Hepatocyte (in vitro differentiated cells): Measurements from ENCODE around the gene MAP3K3. TPM values are rescaled to one million over a fixed set of nuclear protein-coding genes. Genes with fewer than 3 reads are reported as not detected.

ENCODE experiments used
- DNase-seq: peaks from one replicate; pipeline ENCODE4 v3.0.0-alpha.2; 2016; ENCODE audit warnings: low spot score
- H2AFZ ChIP-seq: fragments of 200-600 bp; sonication (generic); 2 replicates; pipeline ENCODE4 v1.6.0; 2016; ENCODE audit warnings: antibody characterized with exemption, mild to moderate bottlenecking
- H3K27ac ChIP-seq: fragments of 200-600 bp; sonication (generic); 2 replicates; pipeline ENCODE4 v1.5.1; 2016; ENCODE audit warnings: mild to moderate bottlenecking
- H3K27me3 ChIP-seq: fragments of 200-600 bp; sonication (generic); 2 replicates; pipeline ENCODE4 v1.6.1; 2016
- H3K36me3 ChIP-seq: fragments of 200-600 bp; sonication (generic); replicated peaks from 2 replicates; pipeline ENCODE4 v1.5.1; 2016; ENCODE audit warnings: low read depth; ENCODE audit not compliant: insufficient read depth
- H3K4me1 ChIP-seq: fragments of 200-600 bp; sonication (generic); 2 replicates; pipeline ENCODE4 v1.5.1; 2016; ENCODE audit warnings: mild to moderate bottlenecking, moderate library complexity; ENCODE audit not compliant: insufficient read depth
- H3K4me2 ChIP-seq: fragments of 200-600 bp; sonication (generic); 2 replicates; pipeline ENCODE4 v1.6.0; 2016
- H3K4me3 ChIP-seq: fragments of 200-600 bp; sonication (generic); 2 replicates; pipeline ENCODE4 v1.5.1; 2016; ENCODE audit warnings: mild to moderate bottlenecking
- H3K79me2 ChIP-seq: fragments of 200-600 bp; sonication (generic); 2 replicates; pipeline ENCODE4 v1.6.0; 2017; ENCODE audit warnings: mild to moderate bottlenecking
- H3K9me2 ChIP-seq: fragments of 200-600 bp; sonication (generic); replicated peaks from 2 replicates; pipeline ENCODE4 v1.6.0; 2017; ENCODE audit warnings: mild to moderate bottlenecking; ENCODE audit not compliant: insufficient read depth
- H3K9me3 ChIP-seq: fragments of 200-600 bp; sonication (generic); 2 replicates; pipeline ENCODE4 v1.5.1; 2016; ENCODE audit warnings: low read depth, mild to moderate bottlenecking
- H4K20me1 ChIP-seq: fragments of 200-600 bp; sonication (generic); 2 replicates; pipeline ENCODE4 v1.6.0; 2016; ENCODE audit warnings: mild to moderate bottlenecking; ENCODE audit not compliant: insufficient read depth, poor library complexity, severe bottlenecking
- EZH2 ChIP-seq: fragments of 200-600 bp; sonication (generic); IDR thresholded peaks from 2 replicates; pipeline ENCODE4 v1.6.1; 2016; ENCODE audit warnings: antibody characterized with exemption, mild to moderate bottlenecking, borderline replicate concordance
- EZH2phosphoT487 ChIP-seq: fragments of 200-600 bp; sonication (generic); IDR thresholded peaks from one replicate; pipeline ENCODE4 v1.6.1; 2018; ENCODE audit warnings: antibody characterized with exemption, mild to moderate bottlenecking, low read depth, moderate library complexity; ENCODE audit not compliant: unreplicated experiment, severe bottlenecking
- WGBS: methylation state at CpG from one replicate; pipeline ENCODE4 v1.1.6; 2016; ENCODE audit warnings: low lambda C conversion rate; ENCODE audit errors: missing lambda C conversion rate; 5-methylcytosine and 5-hydroxymethylcytosine counted together
- polyA plus RNA-seq: library from polyadenylated mRNA; unstranded; fragments of >200 nt; fragmentation: Nextera tagmentation; extraction: Ambion mirVana; gene quantifications from 2 replicates; pipeline ENCODE4 v1.2.1, GENCODE V29; 2016
- total RNA-seq: library from RNA; depleted of rRNA; stranded (reverse); fragments of >200 nt; gene quantifications from 2 replicates; pipeline ENCODE4 v1.2.3, GENCODE V29; 2014
- TF ChIP-seq, protein P1 (sequence below): fragments of 200-600 bp; sonication (generic); IDR thresholded peaks from 2 replicates; pipeline ENCODE4 v1.5.1; 2016; ENCODE audit warnings: antibody characterized with exemption, mild to moderate bottlenecking; ENCODE audit not compliant: poor library complexity

Gene MAP3K3
- total and polyA plus RNA-seq, 2 experiments from 2014 or later: 13.4 to 15.5 TPM

DNA sequence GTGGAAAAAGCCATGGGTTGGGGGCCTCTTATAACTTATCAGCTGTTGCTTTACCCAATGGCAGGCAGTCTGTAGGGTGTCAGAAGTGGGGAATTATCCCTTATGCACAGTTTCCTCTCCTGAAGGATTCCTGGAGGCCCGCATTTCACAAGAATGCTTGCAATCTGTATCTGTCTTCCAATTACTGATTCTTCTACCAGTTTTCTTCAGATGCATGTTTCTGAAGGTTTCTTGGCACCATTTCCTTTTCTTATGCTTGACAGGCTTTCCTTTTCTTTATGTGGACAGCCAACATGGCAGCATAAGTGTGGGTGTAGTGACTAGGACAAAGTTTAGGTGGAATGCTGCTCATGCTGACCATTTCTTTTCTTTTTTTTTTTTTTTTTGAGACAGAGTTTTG lies 36.1 kb downstream of the MAP3K3 start:
- Histone ChIP-seq H3K27me3 (no peaks in the 10 kb centered on the region), H4K20me1 (no peaks in the 10 kb centered on the region), H3K4me3 (no peak overlapping the region), H3K4me2 (no peak overlapping the region), H2AFZ (no peak overlapping the region), H3K4me1 (no peaks in the 10 kb centered on the region), H3K79me2 (no peaks in the 10 kb centered on the region), H3K9me3 (no peaks in the 10 kb centered on the region), H3K9me2 (no peaks in the 10 kb centered on the region), H3K36me3 (no peaks in the 10 kb centered on the region), H3K27ac (no peak overlapping the region)
- no peak for DNase-seq
- TF ChIP-seq, protein P1, sequence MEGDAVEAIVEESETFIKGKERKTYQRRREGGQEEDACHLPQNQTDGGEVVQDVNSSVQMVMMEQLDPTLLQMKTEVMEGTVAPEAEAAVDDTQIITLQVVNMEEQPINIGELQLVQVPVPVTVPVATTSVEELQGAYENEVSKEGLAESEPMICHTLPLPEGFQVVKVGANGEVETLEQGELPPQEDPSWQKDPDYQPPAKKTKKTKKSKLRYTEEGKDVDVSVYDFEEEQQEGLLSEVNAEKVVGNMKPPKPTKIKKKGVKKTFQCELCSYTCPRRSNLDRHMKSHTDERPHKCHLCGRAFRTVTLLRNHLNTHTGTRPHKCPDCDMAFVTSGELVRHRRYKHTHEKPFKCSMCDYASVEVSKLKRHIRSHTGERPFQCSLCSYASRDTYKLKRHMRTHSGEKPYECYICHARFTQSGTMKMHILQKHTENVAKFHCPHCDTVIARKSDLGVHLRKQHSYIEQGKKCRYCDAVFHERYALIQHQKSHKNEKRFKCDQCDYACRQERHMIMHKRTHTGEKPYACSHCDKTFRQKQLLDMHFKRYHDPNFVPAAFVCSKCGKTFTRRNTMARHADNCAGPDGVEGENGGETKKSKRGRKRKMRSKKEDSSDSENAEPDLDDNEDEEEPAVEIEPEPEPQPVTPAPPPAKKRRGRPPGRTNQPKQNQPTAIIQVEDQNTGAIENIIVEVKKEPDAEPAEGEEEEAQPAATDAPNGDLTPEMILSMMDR: no peak
- 65% methylated on average over 1 of the region's 1 CpG for WGBS

DNA sequence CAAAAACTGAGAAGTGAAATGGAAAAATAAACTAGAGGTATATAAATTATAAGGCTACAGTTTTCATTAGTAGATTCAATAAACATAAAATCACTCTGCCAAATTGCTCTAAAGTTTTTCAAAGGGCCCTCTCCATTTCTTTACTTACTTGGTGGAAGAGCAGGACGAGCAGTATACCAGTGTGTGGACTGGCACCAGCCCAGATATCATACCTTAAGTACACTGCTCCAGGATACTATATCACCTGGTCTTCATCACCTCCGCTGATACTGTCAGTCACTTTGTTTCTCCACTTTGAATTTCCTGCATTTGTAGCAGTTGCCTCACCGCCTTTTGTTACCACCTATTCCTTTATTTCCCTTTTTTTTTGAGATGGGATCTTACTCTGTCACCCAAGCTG lies 37.6 kb downstream of the MAP3K3 start:
- H3K79me2 ChIP-seq: no peaks in the 10 kb centered on the region
- H2AFZ ChIP-seq: no peak overlapping the region
- no peaks in the 10 kb centered on the region for H3K36me3 ChIP-seq
- H3K4me3 ChIP-seq: no peak overlapping the region
- no peaks in the 10 kb centered on the region for H3K9me2 ChIP-seq
- no peaks in the 10 kb centered on the region for H4K20me1 ChIP-seq
- H3K4me1 ChIP-seq: no peaks in the 10 kb centered on the region
- H3K27me3 ChIP-seq: no peaks in the 10 kb centered on the region
- WGBS: 90% methylated on average over 3 of the region's 3 CpGs
- TF ChIP-seq EZH2phosphoT487 (no peak), EZH2 (no peak)
- TF ChIP-seq, protein P1: no peak
- no peak overlapping the region for H3K4me2 ChIP-seq
- H3K9me3 ChIP-seq: no peaks in the 10 kb centered on the region
- H3K27ac ChIP-seq: no peak overlapping the region
- DNase-seq: no peak

DNA sequence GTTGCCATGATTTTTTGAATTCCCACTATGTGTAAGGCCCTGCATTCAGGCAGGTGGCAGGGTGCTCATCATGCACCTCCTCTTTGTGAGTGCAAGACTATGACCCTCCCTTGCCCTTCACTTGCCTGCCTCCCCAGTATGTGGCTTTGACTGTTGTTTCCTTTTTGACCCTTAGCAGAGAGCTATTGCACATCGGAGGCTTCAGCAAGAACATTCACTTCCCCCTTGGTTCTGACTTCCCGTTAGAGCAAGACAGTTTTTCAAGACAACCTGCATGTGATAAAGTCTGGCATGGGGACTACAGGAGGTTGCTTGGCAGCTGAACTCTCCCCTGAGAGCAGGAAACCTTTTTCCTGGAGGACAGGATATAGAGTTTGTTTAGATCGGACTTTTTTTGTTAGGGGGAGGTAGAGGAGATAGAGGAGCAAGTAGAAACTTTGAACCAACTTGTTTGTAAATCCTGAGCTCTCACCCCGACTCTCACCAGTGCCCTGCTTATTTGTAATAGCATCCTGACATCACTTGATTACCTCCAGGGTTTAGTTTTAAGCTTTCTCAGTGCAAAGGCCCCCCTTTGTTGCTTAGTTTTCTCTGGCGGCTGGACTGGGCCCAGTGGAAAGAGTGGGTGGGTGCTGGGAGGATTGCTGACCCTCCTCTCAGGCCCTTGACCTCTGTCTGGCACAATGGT lies 43.5 kb downstream of the MAP3K3 start:
- TF ChIP-seq EZH2: no peak
- Histone ChIP-seq H4K20me1 (no peaks in the 10 kb centered on the region), H3K9me2 (no peaks in the 10 kb centered on the region), H3K9me3 (no peaks in the 10 kb centered on the region), H3K4me2 (no peak overlapping the region), H3K36me3 (no peaks in the 10 kb centered on the region), H3K4me1 (no peaks in the 10 kb centered on the region), H3K27ac (no peak overlapping the region), H2AFZ (no peak overlapping the region), H3K79me2 (no peaks in the 10 kb centered on the region), H3K4me3 (no peak overlapping the region), H3K27me3 (no peaks in the 10 kb centered on the region)
- DNase-seq: no peak
- WGBS: 84% methylated on average over 5 of the region's 5 CpGs

DNA sequence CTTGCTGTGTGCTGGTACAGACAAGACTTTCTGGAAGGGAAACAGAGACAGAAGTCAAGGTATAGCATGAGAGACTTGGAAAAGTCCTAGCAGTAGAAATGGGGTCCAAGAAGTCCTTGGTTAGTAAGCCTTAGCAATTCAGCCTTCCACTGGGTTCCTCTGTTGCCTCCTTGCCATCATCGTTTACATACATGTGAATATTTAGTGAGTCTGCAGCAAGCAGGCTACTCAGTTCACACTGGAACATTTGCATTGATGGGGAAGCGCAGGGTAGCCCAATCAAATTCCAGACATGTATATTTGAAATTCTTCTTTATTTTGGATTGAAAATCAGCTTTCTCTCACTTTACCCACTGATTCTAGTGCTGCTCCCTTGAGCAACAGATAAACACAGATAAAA lies 50.6 kb downstream of the MAP3K3 start:
- no peaks in the 10 kb centered on the region for H3K9me2 ChIP-seq
- no peak overlapping the region for H2AFZ ChIP-seq
- H3K79me2 ChIP-seq: no peaks in the 10 kb centered on the region
- H3K27me3 ChIP-seq: no peaks in the 10 kb centered on the region
- H3K4me1 ChIP-seq: peaks cover 24% of the 10 kb centered on the region
- H3K9me3 ChIP-seq: no peaks in the 10 kb centered on the region
- H3K36me3 ChIP-seq: no peaks in the 10 kb centered on the region
- H3K4me3 ChIP-seq: no peak overlapping the region
- H3K4me2 ChIP-seq: no peak overlapping the region
- WGBS: 93% methylated on average over 2 of the region's 2 CpGs
- H4K20me1 ChIP-seq: no peaks in the 10 kb centered on the region
- no peak for TF ChIP-seq EZH2
- no peak for TF ChIP-seq EZH2phosphoT487
- TF ChIP-seq, protein P1: no peak
- no peak for DNase-seq
- H3K27ac ChIP-seq: no peak overlapping the region
